K562 (cell line): Measurements from ENCODE around the gene HYAL1. TPM values are rescaled to one million over a fixed set of nuclear protein-coding genes. Genes with fewer than 3 reads are reported as not detected.

Experiments used
- ESRRA ChIP-seq: fragments of 450-650 bp; IDR thresholded peaks from 2 replicates; pipeline ENCODE4 v1.6.1; 2014; ENCODE audit warnings: low read depth, mild to moderate bottlenecking, moderate library complexity, borderline replicate concordance
- KDM5B ChIP-seq: fragments of 200-600 bp; sonication (generic); IDR thresholded peaks from 2 replicates; pipeline ENCODE4 v1.6.1; 2012; ENCODE audit warnings: low read depth, mild to moderate bottlenecking, moderate library complexity, low read length, control low read depth, inconsistent platforms; ENCODE audit not compliant: insufficient replicate concordance
- RAD21 ChIP-seq, 2 experiments: fragments of 250-450 bp in 1 of 2; fragments of 450-650 bp in 1 of 2; sonication (Bioruptor Pico) in 1 of 2; formaldehyde crosslinking in 1 of 2; IDR thresholded peaks in 1 of 2; conservative IDR thresholded peaks in 1 of 2; 2 replicates each; pipeline versions ENCODE4 v1.4.0 to v1.8.0; 2020 to 2022; ENCODE audit warnings: mild to moderate bottlenecking in 2 of 2, moderate library complexity in 1 of 2
- polyA plus RNA-seq, 8 experiments: library from polyadenylated mRNA; depleted of rRNA in 4 of 8; stranded (reverse) in 5 of 8; unstranded in 3 of 8; fragments of >200 nt; fragmentation: Nextera tagmentation in 2 of 8; fragmentation: Illumina TruSeq in 1 of 8; extraction: Ambion mirVana in 2 of 8; extraction: Trizol in 1 of 8; gene quantifications; 2 replicates each; pipeline versions ENCODE4 v1.2.1 to v1.2.3, GENCODE V29; 2011 to 2014; ENCODE audit warnings: inconsistent platforms in 1 of 8, missing spikeins in 1 of 8
- total RNA-seq, 7 experiments: library from RNA; depleted of rRNA in 6 of 7; stranded (reverse); fragments of >200 nt in 6 of 7; fragmentation: Illumina TruSeq in 2 of 7; extraction: Trizol in 2 of 7; gene quantifications; 2 replicates each; pipeline versions ENCODE4 v1.2.1 to v1.2.3, GENCODE V29; 2011 to 2021; ENCODE audit warnings: low replicate concordance in 1 of 7
- TF ChIP-seq, protein P1 (sequence below): fragments of 450-650 bp; IDR thresholded peaks from 2 replicates; pipeline ENCODE4 v1.6.1; 2016; ENCODE audit warnings: mild to moderate bottlenecking, moderate library complexity

Gene HYAL1
- total and polyA plus RNA-seq, 9 of the 15 experiments (the other 6 are each of a cell fraction or from before 2014, with no cell fraction given), result 1.4 to 8.5 (median 4.7) TPM

GRCh38 chr3:50303013-50303815 lies at the start of gene HYAL1 (continued):
- peak; percentile 88 for TF ChIP-seq KDM5B
- TF ChIP-seq ESRRA, result peak; percentile 85
- TF ChIP-seq, protein P1, sequence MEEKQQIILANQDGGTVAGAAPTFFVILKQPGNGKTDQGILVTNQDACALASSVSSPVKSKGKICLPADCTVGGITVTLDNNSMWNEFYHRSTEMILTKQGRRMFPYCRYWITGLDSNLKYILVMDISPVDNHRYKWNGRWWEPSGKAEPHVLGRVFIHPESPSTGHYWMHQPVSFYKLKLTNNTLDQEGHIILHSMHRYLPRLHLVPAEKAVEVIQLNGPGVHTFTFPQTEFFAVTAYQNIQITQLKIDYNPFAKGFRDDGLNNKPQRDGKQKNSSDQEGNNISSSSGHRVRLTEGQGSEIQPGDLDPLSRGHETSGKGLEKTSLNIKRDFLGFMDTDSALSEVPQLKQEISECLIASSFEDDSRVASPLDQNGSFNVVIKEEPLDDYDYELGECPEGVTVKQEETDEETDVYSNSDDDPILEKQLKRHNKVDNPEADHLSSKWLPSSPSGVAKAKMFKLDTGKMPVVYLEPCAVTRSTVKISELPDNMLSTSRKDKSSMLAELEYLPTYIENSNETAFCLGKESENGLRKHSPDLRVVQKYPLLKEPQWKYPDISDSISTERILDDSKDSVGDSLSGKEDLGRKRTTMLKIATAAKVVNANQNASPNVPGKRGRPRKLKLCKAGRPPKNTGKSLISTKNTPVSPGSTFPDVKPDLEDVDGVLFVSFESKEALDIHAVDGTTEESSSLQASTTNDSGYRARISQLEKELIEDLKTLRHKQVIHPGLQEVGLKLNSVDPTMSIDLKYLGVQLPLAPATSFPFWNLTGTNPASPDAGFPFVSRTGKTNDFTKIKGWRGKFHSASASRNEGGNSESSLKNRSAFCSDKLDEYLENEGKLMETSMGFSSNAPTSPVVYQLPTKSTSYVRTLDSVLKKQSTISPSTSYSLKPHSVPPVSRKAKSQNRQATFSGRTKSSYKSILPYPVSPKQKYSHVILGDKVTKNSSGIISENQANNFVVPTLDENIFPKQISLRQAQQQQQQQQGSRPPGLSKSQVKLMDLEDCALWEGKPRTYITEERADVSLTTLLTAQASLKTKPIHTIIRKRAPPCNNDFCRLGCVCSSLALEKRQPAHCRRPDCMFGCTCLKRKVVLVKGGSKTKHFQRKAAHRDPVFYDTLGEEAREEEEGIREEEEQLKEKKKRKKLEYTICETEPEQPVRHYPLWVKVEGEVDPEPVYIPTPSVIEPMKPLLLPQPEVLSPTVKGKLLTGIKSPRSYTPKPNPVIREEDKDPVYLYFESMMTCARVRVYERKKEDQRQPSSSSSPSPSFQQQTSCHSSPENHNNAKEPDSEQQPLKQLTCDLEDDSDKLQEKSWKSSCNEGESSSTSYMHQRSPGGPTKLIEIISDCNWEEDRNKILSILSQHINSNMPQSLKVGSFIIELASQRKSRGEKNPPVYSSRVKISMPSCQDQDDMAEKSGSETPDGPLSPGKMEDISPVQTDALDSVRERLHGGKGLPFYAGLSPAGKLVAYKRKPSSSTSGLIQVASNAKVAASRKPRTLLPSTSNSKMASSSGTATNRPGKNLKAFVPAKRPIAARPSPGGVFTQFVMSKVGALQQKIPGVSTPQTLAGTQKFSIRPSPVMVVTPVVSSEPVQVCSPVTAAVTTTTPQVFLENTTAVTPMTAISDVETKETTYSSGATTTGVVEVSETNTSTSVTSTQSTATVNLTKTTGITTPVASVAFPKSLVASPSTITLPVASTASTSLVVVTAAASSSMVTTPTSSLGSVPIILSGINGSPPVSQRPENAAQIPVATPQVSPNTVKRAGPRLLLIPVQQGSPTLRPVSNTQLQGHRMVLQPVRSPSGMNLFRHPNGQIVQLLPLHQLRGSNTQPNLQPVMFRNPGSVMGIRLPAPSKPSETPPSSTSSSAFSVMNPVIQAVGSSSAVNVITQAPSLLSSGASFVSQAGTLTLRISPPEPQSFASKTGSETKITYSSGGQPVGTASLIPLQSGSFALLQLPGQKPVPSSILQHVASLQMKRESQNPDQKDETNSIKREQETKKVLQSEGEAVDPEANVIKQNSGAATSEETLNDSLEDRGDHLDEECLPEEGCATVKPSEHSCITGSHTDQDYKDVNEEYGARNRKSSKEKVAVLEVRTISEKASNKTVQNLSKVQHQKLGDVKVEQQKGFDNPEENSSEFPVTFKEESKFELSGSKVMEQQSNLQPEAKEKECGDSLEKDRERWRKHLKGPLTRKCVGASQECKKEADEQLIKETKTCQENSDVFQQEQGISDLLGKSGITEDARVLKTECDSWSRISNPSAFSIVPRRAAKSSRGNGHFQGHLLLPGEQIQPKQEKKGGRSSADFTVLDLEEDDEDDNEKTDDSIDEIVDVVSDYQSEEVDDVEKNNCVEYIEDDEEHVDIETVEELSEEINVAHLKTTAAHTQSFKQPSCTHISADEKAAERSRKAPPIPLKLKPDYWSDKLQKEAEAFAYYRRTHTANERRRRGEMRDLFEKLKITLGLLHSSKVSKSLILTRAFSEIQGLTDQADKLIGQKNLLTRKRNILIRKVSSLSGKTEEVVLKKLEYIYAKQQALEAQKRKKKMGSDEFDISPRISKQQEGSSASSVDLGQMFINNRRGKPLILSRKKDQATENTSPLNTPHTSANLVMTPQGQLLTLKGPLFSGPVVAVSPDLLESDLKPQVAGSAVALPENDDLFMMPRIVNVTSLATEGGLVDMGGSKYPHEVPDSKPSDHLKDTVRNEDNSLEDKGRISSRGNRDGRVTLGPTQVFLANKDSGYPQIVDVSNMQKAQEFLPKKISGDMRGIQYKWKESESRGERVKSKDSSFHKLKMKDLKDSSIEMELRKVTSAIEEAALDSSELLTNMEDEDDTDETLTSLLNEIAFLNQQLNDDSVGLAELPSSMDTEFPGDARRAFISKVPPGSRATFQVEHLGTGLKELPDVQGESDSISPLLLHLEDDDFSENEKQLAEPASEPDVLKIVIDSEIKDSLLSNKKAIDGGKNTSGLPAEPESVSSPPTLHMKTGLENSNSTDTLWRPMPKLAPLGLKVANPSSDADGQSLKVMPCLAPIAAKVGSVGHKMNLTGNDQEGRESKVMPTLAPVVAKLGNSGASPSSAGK, result no peak
- TF ChIP-seq RAD21 (CRISPR knock-in tag; conservative IDR thresholded peaks at IDR 0.05 in 1 of 2, IDR thresholded peaks at IDR 0.05 in 1 of 2), result peak in 1 of 2 experiments; percentile 28; a peak in 1 of 4 replicates
